OCI-M2 (cell line): ENCODE results near the gene LPCAT2.
"Not testable (repeated sequence)": the region's sequence is repeated elsewhere in the genome, so short reads cannot be mapped to it uniquely, and the experiment has no call there.

Source experiments
- DNase-seq: peaks from one replicate; lab custom pipeline; 2025; ENCODE audit not compliant: unreplicated experiment; lab: John Stamatoyannopoulos, UW

Gene LPCAT2

DNA sequence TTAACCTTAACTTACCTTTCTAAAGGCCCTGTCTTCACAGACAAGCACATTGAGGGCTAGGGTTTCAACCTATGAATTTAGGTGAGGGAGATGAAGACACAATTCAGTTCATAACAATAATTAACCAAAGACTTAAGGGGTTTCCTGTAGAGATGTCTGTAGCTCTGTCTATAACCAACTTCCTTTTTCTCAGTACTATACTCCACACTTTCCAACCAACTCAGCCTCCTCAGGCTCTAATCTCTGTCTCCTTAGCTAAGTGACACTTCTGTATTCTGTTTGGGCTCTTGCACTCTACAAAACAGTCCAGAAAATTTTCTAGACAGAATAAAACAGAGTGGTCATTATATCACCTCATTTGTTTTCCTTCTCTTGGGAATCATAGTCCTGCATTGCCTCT is 83.4 kb downstream of the LPCAT2 start:
- DNase-seq: no peak

DNA sequence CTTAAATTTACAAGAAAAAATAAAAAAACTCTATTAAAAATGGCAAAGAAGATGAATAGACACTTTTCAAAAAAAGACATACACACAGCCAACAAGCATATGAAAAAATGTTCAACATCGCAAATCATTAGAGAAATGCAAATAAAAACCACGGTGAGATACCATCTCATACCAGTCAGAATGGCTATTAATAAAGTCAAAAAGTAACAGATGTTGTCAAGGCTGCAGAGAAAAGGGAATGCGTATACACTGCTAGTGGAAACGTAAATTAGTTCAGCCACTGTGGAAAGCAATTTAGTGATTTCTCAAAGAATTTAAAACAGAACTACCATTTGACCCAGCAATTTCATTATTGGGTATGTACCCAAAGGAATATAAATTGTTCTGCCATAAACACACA is 89.1 kb downstream of the LPCAT2 start:
- no peak for DNase-seq

DNA sequence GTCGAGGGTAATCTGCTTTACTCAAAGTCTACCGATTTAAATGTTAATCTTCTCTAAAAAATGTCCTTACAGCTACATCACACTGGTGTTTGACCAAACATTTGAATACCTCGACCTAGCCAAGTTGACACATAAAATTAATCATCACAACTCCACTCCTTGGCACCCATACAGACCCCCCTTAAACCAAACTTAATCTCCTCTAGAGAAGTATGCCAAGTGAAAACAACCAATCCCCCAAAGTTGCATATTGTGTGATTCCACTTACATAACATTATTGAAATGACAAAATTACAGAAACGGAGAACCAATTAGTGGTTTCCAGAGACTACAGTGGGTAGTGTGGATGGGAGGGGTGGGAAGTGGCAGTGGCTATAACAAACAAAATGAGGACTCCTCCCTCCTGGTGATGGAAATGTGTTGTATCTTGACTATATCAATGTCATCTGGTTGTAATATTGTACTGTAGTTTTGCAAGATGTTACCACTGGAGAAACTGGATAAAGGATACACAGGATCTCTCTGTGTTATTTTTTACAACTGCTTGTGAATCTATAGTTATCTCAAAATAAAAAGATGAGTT is 97.0 kb downstream of the LPCAT2 start:
- no peak for DNase-seq

DNA sequence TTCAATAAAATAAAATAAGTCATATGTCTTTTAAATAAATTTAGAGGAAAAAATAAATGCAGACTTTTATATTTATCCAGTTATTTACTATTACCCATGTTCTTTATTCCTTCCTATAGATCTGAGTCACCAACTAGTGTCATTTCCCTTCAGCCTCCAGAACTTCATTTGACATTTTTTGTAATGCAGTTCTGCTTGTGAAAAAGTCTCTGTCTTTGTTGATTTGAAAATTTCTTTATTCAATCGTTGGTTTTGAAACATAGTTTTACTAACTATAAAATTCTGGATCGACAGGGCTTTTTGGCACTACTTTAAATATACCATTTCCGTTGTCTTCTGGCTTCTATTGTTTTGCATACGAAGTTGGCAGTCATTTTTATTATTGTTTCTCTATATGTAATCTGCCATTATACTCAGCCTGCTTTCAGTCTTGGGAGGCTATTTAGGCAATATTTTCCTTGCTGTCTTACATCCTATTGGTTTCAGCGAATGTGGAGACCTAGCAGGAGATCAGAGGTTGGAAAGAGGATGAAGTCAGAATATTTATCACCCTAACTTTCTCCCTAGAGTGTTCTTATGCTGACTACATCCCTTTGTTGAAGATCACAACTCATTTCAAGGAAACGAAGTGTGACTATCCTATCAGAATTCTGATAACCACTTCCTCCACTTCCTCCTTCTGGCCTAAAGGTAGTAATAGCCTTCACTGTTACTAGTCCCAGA is 104.9 kb downstream of the LPCAT2 start:
- no peak for DNase-seq

DNA sequence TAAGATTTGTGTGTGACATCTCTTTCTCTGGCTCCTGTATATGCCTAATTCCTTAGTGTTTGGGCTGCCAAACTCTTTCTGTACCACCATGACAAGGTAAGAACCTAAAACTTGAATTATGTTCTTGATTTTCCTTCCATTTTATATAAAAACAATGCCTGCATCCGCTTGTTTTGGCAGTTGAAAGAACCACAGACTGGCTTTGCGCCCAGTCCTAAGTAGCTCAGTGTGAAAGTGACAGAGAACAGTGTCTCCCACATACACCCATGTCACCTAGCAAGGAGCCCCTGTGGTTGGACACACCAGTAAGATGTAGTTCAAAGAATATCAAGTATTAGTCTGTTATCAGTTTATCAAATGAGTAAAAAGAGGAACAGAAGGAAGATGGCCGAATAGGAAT is 106.2 kb downstream of the LPCAT2 start:
- no peak for DNase-seq

DNA sequence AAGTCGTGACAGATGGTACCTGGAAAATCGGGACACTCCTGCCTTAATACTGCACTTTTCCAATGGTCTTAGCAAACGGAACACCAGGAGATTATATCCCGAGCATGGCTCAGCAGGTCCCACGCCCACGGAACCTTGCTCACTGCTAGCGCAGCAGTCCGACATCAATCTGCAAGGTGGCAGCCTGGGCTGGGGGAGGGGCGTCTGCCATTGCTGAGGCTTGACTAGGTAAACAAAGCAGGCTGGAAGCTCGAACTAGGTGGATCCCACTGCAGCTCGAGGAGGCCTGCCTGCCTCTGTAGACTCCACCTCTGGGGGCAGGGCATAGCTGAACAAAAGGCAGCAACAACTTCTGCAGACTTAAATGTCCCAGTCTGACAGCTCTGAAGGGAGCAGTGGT is 106.8 kb downstream of the LPCAT2 start:
- not testable (repeated sequence) for DNase-seq

DNA sequence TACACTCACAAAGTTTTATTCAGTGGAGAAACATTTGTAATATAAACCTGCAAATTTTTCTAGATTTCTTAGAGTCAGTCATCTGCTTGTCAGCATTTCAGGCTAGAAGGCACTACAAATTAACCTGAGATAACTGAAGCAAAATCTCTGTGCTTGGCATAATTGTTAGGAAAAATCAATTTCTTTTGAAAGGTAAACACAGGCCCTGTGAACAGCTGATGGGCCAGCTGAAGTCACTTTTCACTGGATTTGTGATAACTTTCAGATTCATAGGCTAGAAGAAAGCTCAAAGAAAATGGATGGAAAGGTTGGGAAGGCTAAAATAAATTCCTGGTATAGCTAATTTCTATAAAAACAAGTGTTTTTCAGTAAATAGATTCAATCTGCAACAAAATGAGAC is 112.9 kb downstream of the LPCAT2 start:
- DNase-seq: no peak

DNA sequence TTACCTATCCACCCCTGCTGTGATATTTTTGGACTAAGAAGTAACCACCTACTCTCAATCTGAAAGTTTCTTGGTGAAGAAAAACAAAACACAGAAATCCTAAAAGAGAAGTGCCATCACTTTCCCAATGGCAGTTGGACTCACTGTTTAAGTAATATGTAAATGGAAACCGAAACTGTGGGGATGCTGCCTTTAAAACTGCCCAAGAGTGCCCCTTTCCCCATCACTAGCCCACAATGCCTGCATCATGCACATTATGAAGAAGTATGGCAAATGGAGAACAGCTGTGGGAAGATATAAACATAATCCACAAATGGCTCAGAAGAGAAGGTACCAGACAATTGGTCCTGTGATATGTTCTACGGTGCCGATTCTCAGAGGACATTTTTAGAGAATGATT is 113.4 kb downstream of the LPCAT2 start:
- DNase-seq: no peak

DNA sequence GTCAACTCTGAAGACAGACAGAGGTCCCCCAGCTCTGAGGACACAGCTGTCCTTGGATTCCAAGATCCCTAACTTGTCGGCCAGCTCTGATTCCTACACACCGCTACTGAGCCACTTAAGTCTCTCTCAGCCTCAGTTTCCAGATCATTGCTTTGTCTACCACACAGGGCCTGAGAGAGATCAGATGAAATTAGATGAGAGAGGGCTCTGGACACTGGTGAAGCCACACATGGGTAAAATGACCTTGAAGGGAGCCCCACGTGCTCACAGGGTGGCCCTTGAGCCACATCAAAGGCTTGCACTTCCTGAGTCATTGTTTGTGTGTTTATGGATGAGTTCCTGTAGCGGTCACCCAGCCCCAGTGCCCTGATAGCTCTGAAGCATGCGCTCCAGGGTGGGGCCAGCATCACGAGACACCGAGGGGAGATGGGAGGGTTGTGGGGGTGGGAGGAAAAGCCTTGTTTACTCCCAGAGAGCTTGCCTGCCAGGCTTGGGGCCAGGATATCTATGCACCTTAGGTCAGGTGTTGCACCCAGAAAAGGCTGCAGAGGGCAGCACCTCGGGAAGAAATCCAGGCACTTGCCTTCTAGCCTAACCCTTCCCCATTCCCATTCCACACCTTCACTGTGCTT is 114.2 kb downstream of the LPCAT2 start:
- no peak for DNase-seq

DNA sequence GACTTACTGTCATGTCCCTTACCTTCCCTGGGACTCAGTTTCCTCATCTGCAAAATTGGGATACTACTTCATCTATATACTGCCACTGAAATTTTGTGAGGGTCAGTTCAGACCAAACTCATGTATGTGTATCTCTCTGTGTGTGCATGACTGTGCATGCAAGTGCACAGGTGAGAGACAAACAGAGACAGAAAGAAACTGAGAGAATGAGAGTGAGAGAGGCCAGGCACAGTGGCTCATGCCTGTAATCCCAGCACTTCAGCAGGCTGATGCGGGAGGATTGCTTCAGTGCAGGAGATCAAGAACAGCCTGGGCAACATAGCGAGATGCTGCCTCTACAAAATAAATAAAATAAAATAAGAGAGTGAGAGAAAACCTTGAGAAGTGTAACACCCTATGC is 114.8 kb downstream of the LPCAT2 start:
- no peak for DNase-seq

DNA sequence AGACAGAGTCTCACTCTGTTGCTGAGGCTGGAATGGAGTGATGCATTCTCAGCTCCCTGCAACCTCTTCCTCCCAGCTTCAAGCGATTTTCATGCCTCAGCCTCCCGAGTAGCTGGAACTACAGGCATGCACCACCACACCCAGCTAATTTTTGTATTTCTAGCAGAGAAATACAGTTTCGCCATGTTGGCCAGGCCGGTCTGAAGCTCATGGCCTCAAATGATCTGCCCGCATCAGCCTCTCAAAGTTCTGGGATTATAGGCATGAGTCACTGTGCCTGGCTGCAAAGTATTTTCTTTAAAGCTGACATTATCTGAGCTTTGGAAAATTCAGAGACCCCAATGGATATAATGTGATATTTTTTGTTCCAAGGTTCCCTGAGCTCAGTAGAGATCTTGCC is 115.8 kb downstream of the LPCAT2 start:
- DNase-seq: no peak

DNA sequence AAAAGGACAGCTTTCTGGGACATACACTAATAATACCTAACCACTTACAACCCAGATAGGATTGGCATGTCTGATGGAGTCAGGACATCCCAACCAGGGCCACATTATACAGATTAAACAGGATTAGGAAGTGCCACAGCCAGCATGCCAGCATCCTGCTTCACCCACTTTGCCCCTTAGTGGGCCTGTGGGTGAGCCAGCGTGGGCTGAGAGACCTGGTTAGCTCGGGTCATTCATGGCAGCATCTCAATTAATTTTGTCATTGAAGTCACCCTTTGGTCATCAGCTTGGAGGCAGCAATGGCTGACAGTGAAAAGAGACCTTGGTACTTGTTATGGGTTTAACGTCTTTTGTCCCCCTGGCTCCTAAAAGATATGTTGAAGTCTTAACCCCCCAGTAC is 117.0 kb downstream of the LPCAT2 start:
- no peak for DNase-seq

DNA sequence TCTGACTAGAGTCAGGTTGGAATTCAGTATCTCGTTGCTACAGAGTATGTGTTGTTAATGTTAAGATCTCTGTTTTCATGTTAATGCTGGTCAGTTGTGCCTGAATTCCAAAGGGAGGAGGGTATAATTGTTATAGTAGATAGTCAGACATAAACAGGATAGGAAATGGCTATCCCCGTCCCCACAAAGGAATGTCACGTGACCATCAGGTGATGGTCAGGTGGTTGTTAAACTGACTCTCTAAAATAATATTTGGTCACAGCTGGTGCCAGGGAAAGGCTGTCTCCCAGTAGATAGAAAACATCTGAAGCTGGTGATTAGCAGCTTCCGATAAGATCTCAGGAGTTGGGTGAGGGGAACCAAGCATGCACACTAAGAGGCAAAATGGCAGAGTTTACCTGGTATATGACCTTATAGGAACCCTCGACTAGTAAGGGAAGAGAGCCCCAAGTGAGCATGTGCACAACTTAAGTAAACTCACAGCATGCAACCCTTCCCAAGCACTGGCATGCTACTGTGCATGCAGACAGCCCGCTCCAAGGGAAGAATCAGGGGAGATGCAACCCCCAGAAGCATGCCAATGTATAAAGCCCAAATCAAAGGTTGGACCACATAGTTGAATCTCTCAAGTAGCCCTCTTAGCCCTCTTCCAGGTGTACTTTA is 119.6 kb downstream of the LPCAT2 start:
- no peak for DNase-seq

DNA sequence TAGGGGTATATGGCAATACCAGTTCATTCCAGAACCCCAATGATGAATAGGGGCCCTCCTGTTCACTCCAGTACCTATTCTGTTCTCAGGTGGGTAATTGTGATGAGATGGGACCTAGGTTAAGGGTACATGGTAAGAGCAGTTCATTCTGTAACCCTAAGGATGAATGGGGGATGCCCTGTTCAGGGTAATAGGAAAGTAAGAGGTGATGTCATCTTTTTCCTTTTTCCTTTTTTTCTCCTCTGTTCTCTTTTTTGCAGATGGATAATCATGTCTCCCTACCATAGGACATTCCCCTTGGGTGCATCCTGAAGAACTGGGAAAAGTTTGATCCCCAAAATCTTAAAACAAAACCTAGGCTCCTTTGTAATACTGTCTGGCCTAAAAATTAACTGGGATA is 121.9 kb downstream of the LPCAT2 start:
- DNase-seq: no peak

DNA sequence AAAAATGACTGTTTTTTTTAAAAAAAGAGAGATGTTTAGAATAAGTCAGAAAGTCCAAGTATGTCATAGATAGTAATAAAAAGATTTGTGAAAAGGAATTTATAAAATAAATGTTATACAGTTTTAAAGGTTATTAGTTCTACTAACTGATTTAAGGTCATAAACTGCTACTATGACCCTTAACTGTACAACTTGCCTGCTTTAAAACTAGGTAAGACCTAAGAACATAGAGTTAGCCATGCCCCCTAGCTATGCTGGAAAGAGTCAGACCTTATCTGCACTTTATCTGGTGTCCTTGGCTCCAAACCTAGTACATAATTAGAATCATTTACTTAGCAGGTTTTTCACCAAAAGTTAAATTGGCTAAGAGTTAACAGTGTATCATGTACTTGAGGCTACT is 123.4 kb downstream of the LPCAT2 start:
- DNase-seq: no peak

DNA sequence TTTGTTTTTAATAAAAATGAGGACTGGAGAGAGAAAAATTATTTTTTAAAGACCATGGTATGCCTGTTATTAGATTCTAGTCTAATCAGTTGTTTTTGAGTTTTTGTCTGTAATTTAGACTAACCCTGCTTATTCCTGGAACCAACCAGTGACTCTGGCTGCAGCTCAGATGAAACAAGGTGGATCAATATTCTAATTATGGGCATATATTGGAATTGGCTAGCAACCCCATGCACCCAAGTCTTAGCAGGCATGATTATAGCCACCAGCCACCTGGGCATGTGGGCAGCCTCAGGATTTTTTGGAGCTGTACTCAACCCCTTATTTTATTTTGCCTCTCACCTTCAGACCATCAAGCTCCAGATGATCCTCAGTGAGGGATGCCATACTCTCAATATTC is 125.3 kb downstream of the LPCAT2 start:
- no peak for DNase-seq
